COLO829 (cell line): ENCODE data around the gene SERPINA1.
"Not testable (repeated sequence)": the region's sequence is repeated elsewhere in the genome, so short reads cannot be mapped to it uniquely, and the experiment has no call there.

ENCODE experiments used
- DNase-seq: peaks from one replicate; pipeline ENCODE4 v3.0.0; 2012; ENCODE audit warnings: low spot score

The SERPINA1 gene

DNA sequence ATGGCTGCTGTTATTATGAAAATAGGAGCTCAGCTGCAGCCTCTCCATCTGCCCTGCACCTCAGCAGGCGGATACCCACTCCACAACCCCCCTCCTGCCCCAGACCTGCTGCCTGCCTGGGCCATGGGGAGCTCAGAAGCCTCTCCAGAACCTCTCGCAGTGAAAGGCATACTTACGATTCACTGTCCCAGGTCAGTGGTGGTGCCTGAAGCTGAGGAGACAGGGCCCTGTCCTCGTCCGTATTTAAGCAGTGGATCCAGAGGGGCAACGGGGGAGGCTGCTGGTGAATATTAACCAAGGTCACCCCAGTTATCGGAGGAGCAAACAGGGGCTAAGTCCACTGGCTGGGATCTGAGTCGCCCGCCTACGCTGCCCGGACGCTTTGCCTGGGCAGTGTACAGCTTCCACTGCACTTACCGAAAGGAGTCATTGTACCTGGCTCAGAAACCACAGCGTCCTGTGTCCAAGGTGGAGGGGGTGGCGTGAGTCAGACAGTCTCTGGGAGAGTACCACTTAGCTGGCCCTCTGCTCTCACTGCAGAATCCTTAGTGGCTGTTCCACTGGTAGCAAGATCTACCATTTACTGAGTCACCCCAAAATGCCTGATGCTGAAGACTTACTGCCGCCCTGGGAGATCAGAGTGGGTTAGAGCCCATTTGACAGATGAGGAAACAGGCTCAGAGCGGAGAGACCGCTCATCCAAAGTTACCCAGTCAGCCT lies at the start of gene SERPINA1:
TSS of gene SERPINA1 (minus strand) at position 219 of the 720 bp plus-strand sequence. CDS start 5,365 bp downstream, outside the sequence.
- peak; percentile 35 for DNase-seq

DNA sequence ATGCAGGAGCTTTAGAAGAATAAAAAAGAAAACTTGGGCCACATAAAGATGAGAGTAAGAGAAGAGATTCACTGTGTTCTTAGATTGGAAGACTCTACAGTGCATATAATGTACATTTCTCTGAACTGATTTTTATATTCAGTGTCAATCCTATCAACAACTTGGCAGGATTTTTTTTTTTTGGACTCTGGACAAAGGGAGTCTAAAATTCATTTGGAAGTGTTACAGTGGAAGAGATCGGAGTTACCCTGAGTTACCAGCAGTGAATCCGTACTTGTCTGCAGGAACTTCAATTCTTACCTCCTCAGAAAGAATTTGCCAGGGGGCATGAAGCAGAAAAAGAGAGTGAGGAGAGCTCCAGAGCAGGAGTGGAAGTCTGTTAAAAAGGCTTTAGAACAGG lies 40.2 kb upstream of the SERPINA1 start:
- no peak for DNase-seq

GRCh38 chr14:94427016-94427613 lies 38.7 kb upstream of the SERPINA1 start:
- DNase-seq: no peak

DNA sequence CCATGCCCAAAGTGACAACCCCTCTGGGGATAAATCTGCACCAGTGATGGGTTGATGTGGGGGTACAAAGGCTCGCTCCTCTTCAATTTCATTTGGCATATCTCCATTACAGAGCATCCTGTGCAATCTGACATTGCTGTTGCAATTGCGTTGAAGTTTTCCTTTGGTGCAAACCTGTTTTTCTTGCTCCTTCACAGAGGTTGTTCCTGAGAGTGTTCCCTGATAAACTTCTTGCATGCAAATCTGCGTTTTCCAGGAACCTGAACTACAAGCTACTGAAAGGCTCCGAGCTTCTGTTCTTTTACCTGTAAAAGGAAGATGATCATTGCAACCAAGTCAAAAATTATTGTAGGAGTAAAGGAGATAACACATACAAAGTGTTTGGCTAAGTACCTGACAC lies 38.1 kb upstream of the SERPINA1 start:
- no peak for DNase-seq

GRCh38 chr14:94424371-94424770 lies 36.0 kb upstream of the SERPINA1 start:
- no peak for DNase-seq

GRCh38 chr14:94423453-94424056 lies 35.2 kb upstream of the SERPINA1 start:
- DNase-seq: peak; percentile 63

DNA sequence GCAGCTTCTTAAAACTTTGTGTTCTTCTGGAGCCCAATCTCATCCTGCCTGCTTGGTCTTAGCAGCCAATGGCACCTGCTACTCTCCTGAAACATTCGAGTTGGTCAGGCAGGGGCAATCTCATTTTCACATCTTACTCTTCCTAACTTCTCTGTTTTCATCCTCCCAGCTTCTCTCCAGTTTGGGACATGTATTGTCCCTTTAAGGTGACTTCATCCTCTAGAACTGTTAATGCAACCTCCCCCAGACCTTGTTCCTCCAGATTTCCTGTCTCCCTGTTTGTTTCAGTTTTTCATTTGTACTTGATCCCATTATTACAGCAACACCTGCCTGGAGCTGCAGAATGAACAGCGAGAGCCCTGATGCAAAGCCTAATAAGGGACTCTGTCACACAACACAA lies 32.9 kb upstream of the SERPINA1 start:
- DNase-seq: no peak

DNA sequence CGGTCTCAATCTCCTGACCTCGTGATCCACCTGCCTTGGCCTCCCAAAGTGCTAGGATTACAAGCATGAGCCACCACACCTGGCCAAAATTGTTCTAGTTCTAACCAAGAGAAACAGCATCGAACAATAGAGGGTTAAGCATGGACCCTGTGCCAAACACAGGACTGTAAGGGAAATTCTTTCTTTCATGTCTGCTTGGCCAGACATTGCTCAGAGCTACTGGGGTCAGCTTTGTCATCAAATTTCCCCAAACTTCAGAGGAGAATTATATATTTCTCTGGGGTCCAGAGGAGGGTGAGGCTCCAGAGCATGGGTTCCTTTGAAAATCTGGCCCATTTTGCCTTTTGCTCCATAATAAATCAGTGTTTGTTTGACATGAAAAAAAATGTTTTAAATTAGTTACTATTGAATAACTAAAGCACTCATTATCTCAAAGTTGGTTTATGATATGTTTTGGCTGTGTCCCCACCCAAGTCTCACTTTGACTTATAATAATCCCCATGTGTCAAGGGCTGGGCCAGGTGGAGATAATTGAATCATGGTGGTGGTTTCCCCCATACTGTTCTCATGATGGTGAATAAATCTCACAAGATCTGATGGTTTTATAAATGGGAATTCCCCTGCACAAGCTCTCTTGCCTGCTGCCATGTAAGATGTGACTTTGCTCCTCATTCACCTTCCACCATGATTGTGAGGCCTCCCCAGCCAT lies 29.2 kb upstream of the SERPINA1 start:
- DNase-seq: not testable (repeated sequence)

- DNase-seq: no peak
These were observed 24.6 kb upstream of the SERPINA1 start for GRCh38 chr14:94412671-94413638.

- DNase-seq: no peak
These were observed 23.2 kb upstream of the SERPINA1 start for GRCh38 chr14:94411638-94412037.

GRCh38 chr14:94409430-94409829 lies 21.0 kb upstream of the SERPINA1 start:
- DNase-seq: not testable (repeated sequence)

GRCh38 chr14:94408546-94409095 lies 20.2 kb upstream of the SERPINA1 start:
- no peak for DNase-seq

GRCh38 chr14:94407906-94408305 lies 19.5 kb upstream of the SERPINA1 start:
- no peak for DNase-seq

GRCh38 chr14:94406910-94407309 lies 18.5 kb upstream of the SERPINA1 start:
- DNase-seq: no peak

DNA sequence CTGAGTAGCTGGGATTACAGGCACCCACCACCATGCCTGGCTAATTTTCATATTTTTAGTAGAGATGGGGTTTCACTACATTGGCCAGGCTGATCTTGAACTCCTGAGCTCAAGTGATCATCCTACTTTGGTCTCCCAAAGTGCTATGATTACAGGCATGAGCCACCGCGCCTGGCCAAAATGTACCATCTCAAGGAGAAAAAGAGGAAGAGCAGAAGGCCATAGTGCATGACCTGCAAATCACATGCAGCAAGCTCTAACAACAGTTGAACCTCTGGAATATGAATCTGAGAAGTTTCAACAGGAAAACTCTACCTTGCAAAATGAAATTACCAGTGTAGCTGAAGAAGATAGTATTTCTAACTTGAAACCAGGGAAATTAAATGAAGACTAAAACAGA lies 17.1 kb upstream of the SERPINA1 start:
- no peak for DNase-seq

DNA sequence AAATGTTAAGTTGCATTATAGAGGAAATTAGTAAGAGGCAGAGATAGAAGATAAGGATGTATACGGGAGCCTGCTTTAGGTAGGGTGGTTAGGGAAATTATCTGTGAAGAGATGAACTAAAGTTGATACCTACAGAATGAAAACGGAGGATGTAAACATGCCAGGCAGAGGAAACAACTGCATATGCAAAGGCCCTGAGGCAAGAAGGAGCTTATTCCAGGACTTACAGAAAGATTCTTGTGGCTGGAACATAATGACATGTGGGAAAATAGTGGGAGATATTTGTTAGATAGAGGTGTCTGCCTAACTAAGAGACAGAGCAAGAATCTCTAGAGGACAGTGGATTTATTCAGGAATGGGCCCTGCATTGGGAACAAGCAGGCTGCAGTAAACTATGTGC lies 16.2 kb upstream of the SERPINA1 start:
- no peak for DNase-seq

GRCh38 chr14:94403312-94403932 lies 15.0 kb upstream of the SERPINA1 start:
- no peak for DNase-seq

DNA sequence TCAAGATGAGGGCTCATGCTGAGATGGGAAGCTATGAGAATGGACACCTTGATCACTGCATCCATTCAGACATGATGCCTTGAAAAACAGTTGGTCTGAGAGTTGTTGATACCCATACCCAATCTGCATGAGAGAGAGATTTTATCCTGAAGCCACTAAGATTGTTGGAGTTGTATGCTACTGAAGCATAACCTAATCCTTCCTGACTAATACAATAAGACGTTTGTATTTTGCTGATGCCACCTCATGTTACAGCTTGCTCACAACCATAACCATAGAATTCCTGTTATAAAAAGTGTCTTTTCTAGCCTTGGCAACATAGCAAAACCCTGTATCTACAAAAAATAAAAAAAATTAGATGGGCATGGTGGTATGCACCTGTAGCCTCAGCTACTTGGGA lies 12.7 kb upstream of the SERPINA1 start:
- DNase-seq: no peak

GRCh38 chr14:94400422-94400841 lies 12.0 kb upstream of the SERPINA1 start:
- DNase-seq: no peak

GRCh38 chr14:94398536-94398935 lies 10.1 kb upstream of the SERPINA1 start:
- DNase-seq: no peak

DNA sequence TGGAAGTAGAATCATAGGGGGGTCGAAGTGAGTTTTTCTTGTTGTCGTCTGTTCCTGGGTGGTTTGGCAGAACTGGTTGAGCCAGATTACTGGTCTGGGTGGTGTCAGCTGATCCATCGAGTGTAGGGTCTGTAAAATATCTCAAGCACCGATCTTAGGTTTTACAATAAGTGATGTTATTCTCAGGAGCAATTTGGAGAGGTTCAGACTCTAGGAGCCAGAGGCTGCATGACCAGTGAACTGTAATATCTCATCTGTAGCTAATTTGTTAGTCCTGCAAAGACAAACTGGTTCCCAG lies 9.7 kb upstream of the SERPINA1 start:
- no peak for DNase-seq
